ENCODE measurements around the gene PACSIN3.

GRCh38 chr11:47171856-47172255 lies 14.4 kb downstream of the PACSIN3 start:
- TF ChIP-seq CTCF (IDR thresholded peaks at IDR 0.05) (no peak), POLR2A (IDR thresholded peaks at IDR 0.05) (no peak)

All from uterus (tissue), 2 donors.